Effector memory CD4-positive, alpha-beta T cell (primary cell): ENCODE results near the gene C1orf159.
"Not testable (repeated sequence)": the region's sequence is repeated elsewhere in the genome, so short reads cannot be mapped to it uniquely, and the experiment has no call there.

Experiments used
- DNase-seq, 3 donors: peaks; one replicate each; pipeline ENCODE4 v3.0.0-alpha.2; 2020
- H3K27ac ChIP-seq: 2 replicates; pipeline ENCODE4 v1.7.0; 2013; ENCODE audit warnings: mild to moderate bottlenecking, low read length, moderate library complexity; ENCODE audit not compliant: insufficient read depth, poor library complexity, severe bottlenecking
- H3K27me3 ChIP-seq: replicated peaks from 2 replicates; pipeline ENCODE4 v1.7.0; 2013; ENCODE audit warnings: mild to moderate bottlenecking, low read length; ENCODE audit not compliant: insufficient read depth, control insufficient read depth, poor library complexity, severe bottlenecking
- H3K36me3 ChIP-seq: 2 replicates; pipeline ENCODE4 v1.7.0; 2013; ENCODE audit warnings: mild to moderate bottlenecking, low read length, moderate library complexity; ENCODE audit not compliant: control insufficient read depth, insufficient read depth
- H3K4me1 ChIP-seq: 2 replicates; pipeline ENCODE4 v1.7.0; 2013; ENCODE audit warnings: low read length, mild to moderate bottlenecking; ENCODE audit not compliant: control insufficient read depth, insufficient read depth, poor library complexity, severe bottlenecking
- H3K4me3 ChIP-seq: 2 replicates; pipeline ENCODE4 v1.7.0; 2013; ENCODE audit warnings: low read length, low read depth, mild to moderate bottlenecking; ENCODE audit not compliant: insufficient read depth, poor library complexity, severe bottlenecking
- H3K9me3 ChIP-seq: 2 replicates; pipeline ENCODE4 v1.7.0; 2013; ENCODE audit warnings: mild to moderate bottlenecking, low read length, moderate library complexity; ENCODE audit not compliant: control insufficient read depth

C1orf159 gene

DNA sequence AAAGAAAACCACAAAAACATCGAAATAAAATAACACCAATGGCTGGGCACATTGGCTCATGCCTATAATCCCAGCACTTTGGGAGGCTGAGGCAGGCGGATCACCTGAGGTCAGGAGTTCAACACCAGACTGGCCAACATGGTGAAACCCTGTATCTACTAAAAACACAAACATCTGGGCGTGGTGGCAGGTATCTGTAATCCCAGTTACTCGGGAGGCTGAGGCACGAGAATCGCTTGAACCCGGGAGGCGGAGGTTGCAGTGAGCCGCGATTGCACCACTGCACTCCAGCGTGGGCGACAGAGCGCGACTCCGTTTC lies 58.2 kb downstream of the C1orf159 start:
- H3K9me3 ChIP-seq, DNase-seq, H3K4me3 ChIP-seq, H3K27ac ChIP-seq, H3K36me3 ChIP-seq: not testable (repeated sequence)
- H3K27me3 ChIP-seq: peaks cover 47% of the 10 kb centered on the region
- peaks cover 22% of the 10 kb centered on the region for H3K4me1 ChIP-seq

DNA sequence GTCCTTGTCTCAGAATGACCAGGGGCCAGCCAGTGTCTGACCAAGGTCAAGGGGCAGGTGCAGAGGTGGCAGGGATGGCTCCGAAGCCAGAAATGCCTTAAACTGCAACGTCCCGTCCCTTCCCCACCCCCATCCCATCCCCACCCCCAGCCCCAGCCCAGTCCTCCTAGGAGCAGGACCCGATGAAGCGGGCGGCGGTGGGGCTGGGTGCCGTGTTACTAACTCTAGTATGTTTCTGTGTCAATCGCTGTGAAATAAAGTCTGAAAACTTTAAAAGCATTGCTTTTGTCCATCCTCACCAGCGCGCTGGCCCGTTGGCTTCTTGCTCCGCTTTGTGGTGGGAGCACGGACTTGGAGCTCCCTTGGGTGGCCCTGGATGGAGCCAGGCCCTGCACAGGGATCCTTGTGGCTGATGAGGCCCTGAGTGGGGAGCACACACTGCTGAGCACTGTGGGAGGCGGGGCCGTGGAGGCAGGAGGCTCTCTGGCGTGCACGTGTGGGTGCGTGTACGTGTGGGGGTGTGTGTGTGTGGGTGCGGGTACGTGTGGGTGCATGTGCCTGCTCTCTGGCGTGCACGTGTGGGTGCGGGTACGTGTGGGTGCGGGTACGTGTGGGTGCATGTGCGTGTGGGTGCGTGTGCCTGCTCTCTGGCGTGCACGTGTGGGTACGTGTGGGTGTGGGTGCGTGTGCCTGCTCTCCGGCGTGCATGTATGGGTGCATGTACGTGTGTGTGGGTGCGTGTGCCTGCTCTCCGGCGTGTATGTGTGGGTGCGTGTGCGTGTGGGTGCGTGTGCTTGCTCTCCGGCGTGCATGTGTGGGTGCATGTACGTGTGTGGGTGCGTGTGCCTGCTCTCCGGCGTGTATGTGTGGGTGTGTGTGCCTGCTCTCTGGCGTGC lies 59.8 kb downstream of the C1orf159 start:
- H3K9me3 ChIP-seq: no peaks in the 10 kb centered on the region
- H3K36me3 ChIP-seq: no peaks in the 10 kb centered on the region
- H3K27ac ChIP-seq: no peak overlapping the region
- no peak overlapping the region for H3K4me3 ChIP-seq
- no peak for DNase-seq
- peaks cover 31% of the 10 kb centered on the region for H3K27me3 ChIP-seq
- H3K4me1 ChIP-seq: peaks cover 17% of the 10 kb centered on the region

DNA sequence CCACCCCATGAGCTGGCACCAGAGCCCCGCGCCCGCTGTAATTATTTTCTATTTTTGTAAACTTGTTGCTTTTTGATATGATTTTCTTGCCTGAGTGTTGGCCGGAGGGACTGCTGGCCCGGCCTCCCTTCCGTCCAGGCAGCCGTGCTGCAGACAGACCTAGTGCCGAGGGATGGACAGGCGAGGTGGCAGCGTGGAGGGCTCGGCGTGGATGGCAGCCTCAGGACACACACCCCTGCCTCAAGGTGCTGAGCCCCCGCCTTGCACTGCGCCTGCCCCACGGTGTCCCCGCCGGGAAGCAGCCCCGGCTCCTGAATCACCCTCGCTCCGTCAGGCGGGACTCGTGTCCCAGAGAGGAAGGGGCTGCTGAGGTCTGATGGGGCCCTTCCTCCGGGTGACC lies 60.9 kb downstream of the C1orf159 start:
- H3K9me3 ChIP-seq: no peaks in the 10 kb centered on the region
- H3K27ac ChIP-seq: no peak overlapping the region
- no peaks in the 10 kb centered on the region for H3K36me3 ChIP-seq
- no peak for DNase-seq
- peaks cover 14% of the 10 kb centered on the region for H3K4me1 ChIP-seq
- peaks cover 22% of the 10 kb centered on the region for H3K27me3 ChIP-seq
- H3K4me3 ChIP-seq: no peak overlapping the region

DNA sequence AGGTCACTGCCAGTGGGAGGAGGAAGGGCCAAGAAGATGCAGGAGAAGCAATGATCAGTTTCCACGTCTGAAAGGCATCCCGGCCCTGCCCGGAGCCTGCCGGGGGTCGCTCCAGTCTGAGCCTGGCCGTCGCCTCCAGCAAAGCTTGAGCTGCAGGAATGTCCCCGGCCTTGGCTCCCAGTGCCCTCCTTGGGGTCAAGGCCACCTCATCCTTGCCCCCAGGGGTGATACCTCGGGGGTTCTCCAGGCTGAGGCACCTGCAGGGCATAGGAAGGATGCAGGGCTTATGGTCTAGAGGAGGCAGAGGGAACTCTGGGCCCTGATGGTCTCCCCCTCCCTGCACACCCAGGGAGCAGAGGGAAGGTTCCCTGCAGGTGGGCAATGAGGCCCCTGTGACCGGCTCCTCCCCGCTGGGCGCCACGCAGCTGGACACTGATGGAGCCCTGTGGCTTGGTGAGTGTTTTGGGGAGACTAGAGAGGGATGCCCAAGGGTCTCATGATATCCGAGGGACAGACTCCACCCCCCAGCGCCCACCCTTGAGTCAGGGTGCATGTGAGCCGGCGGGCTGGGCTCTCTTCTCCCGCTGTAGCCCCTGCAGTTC lies 61.7 kb downstream of the C1orf159 start:
- Histone ChIP-seq H3K4me1 (peaks cover 6% of the 10 kb centered on the region), H3K36me3 (no peaks in the 10 kb centered on the region), H3K9me3 (no peaks in the 10 kb centered on the region), H3K27ac (no peak overlapping the region), H3K27me3 (peaks cover 14% of the 10 kb centered on the region), H3K4me3 (no peak overlapping the region)
- DNase-seq: no peak

DNA sequence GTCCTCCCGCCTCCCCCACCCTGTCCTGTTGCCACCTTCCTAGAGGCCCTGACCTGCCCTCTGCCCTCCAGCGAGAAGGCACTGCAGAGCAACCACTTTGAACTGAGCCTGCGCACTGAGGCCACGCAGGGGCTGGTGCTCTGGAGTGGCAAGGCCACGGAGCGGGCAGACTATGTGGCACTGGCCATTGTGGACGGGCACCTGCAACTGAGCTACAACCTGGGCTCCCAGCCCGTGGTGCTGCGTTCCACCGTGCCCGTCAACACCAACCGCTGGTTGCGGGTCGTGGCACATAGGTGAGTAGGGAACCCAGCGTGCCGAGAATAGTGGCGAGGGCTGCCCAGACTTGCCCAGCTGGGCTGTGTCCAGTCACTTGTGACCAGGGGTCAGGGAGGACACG lies 62.2 kb downstream of the C1orf159 start:
- no peaks in the 10 kb centered on the region for H3K36me3 ChIP-seq
- peaks cover under 1% of the 10 kb centered on the region for H3K4me1 ChIP-seq
- H3K27ac ChIP-seq: no peak overlapping the region
- no peaks in the 10 kb centered on the region for H3K9me3 ChIP-seq
- DNase-seq: no peak
- H3K27me3 ChIP-seq: peaks cover 9% of the 10 kb centered on the region
- H3K4me3 ChIP-seq: no peak overlapping the region

DNA sequence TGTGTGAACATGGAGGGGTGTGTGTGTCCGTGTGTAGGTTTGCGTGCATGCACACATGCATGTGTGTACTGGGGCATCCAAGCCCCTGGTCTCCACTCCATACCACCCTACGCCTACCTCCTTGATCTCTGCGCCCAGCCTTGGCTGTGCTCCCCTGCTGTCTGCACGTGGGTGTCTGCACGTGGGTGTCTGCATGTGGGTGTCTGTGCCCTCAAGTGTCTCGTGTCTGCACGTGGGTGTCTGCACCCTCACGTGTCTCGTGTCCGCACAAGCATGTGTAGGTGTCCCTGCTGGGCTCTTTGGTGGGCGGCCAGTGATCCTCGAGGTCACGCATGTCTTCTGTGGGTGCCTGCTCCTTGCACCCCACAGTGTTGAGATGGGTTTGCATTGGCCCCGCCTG lies 62.9 kb downstream of the C1orf159 start:
- Histone ChIP-seq H3K9me3 (no peaks in the 10 kb centered on the region), H3K27me3 (peaks cover 3% of the 10 kb centered on the region), H3K27ac (no peak overlapping the region), H3K4me3 (no peak overlapping the region), H3K36me3 (no peaks in the 10 kb centered on the region), H3K4me1 (no peaks in the 10 kb centered on the region)
- DNase-seq: no peak

DNA sequence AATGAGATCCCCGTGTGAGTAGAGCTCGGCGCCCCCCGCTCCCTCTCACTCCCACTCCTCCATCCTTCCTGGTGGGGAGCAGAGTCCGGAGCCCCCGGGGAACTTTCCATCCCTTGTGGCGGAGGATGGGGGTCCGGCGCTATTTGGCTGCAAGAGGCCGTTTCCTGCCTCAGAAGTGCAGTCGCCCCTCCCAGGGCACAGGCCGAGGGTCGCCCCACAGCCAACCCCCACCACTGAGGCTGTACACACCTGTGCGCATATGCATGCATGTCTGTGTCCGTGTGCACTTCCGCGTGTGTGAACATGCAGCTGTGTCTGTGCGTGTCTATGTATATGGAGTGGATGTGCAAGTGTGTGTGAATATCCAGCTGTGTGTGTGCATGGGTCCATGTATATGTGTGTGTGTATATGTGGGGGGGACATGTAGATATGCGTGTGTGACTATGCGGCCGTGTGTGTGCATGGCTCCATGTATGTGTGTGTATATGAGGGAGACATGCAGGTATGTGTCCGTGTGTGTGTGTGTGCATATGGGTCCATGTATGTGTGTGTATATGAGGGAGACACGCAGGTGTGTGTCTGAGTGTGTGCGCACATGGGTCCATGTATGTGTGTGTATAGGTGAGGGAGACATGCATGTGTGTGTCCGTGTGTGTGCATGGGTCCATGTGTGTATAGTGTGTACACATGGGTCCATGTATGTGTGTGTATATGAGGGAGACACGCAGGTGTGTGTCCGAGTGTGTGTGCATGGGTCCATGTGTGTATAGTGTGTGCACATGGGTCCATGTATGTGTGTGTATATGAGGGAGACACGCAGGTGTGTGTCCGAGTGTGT lies 63.7 kb downstream of the C1orf159 start:
- Histone ChIP-seq H3K4me3 (no peak overlapping the region), H3K27ac (no peak overlapping the region), H3K36me3 (no peaks in the 10 kb centered on the region), H3K4me1 (no peaks in the 10 kb centered on the region), H3K27me3 (no peaks in the 10 kb centered on the region), H3K9me3 (no peaks in the 10 kb centered on the region)
- no peak for DNase-seq

DNA sequence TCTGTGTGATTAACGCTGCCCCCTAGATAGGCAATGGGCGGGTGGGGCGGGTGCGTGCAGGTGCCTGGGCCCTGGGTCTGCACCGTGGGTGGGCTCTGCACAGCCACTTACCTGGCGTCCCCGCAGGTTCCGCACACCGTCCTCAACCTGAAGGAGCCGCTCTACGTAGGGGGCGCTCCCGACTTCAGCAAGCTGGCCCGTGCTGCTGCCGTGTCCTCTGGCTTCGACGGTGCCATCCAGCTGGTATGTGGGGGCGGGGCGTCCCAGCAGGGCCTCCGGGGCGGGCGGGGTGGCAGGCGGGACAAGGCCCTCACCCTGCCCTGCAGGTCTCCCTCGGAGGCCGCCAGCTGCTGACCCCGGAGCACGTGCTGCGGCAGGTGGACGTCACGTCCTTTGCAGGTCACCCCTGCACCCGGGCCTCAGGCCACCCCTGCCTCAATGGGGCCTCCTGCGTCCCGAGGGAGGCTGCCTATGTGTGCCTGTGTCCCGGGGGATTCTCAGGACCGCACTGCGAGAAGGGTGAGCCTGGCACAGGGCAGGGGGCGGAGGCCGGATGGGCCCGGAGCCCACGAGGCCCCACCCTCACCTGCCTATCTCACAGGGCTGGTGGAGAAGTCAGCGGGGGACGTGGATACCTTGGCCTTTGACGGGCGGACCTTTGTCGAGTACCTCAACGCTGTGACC lies 64.6 kb downstream of the C1orf159 start:
- no peaks in the 10 kb centered on the region for H3K36me3 ChIP-seq
- no peak overlapping the region for H3K4me3 ChIP-seq
- H3K4me1 ChIP-seq: no peaks in the 10 kb centered on the region
- no peaks in the 10 kb centered on the region for H3K9me3 ChIP-seq
- H3K27me3 ChIP-seq: no peaks in the 10 kb centered on the region
- H3K27ac ChIP-seq: no peak overlapping the region
- DNase-seq: no peak

DNA sequence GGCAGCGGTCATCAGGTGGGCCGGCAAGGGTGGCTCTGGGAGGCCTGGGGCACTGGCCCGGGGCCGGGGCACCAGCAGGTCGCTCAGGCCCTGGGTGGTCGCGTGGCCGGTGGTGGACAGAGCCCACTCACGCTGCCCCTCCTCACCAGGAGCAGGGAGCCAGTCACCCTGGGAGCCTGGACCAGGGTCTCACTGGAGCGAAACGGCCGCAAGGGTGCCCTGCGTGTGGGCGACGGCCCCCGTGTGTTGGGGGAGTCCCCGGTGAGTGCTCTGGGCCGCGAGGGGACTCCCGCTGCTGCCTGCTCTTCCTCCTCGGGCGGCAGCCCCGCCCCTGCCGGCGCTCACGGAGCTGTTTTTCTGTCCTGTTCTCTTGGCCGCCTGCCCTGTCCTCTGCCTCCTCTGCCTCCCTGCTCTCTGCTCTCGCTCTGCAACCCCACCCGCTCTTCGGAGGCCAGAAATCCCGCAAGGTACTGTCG lies 65.3 kb downstream of the C1orf159 start:
- DNase-seq: no peak
- Histone ChIP-seq H3K36me3 (no peaks in the 10 kb centered on the region), H3K4me1 (no peaks in the 10 kb centered on the region), H3K27me3 (no peaks in the 10 kb centered on the region), H3K4me3 (no peak overlapping the region), H3K27ac (no peak overlapping the region), H3K9me3 (no peaks in the 10 kb centered on the region)
